Gastrocnemius medialis (tissue), 4 donors: ENCODE data around the gene SLC16A1. TPM values are rescaled to one million over a fixed set of nuclear protein-coding genes. Genes with fewer than 3 reads are reported as not detected.
"Not testable (repeated sequence)": the region's sequence is repeated elsewhere in the genome, so short reads cannot be mapped to it uniquely, and the experiment has no call there.

ENCODE experiments used
- ATAC-seq, 2 donors: fragments of 150-250 bp; one replicate each; pipeline ENCODE4 v1.9.1; 2016
- DNase-seq, 2 donors: peaks; one replicate each; pipeline ENCODE4 v3.0.0-alpha.2; 2019
- H3K27ac ChIP-seq, 4 donors: fragments of 200-600 bp; sonication (generic); 1 replicate in 1 of 4; 2 replicates in 3 of 4; pipeline ENCODE4 v1.5.1; 2016 to 2018; ENCODE audit warnings: mild to moderate bottlenecking in 2 of 4, moderate library complexity in 1 of 4
- H3K27me3 ChIP-seq, 3 donors: fragments of 200-600 bp; sonication (generic) in 2 of 3; 1 replicate in 1 of 3; 2 replicates in 2 of 3; pipeline versions ENCODE4 v1.5.1 to v1.6.0; 2016 to 2019; ENCODE audit warnings: mild to moderate bottlenecking in 1 of 3, moderate library complexity in 1 of 3
- H3K36me3 ChIP-seq, 2 donors: fragments of 200-600 bp; sonication (generic) in 1 of 2; one replicate each; pipeline ENCODE4 v1.5.1; 2017 to 2018
- H3K4me1 ChIP-seq, 2 donors: fragments of 200-600 bp; sonication (generic) in 1 of 2; one replicate each; pipeline ENCODE4 v1.5.1; 2016 to 2017; ENCODE audit warnings: mild to moderate bottlenecking in 2 of 2
- H3K4me3 ChIP-seq, 4 donors: fragments of 200-600 bp; sonication (generic) in 3 of 4; 1 replicate in 1 of 4; 2 replicates in 3 of 4; pipeline ENCODE4 v1.5.1; 2016 to 2019; ENCODE audit warnings: mild to moderate bottlenecking in 2 of 4
- H3K9me3 ChIP-seq, 3 donors: fragments of 200-600 bp; sonication (generic) in 2 of 3; 1 replicate in 1 of 3; 2 replicates in 2 of 3; pipeline ENCODE4 v1.5.1; 2016 to 2019
- CTCF ChIP-seq, 5 experiments: fragments of 450-650 bp in 3 of 5; fragments of 200-600 bp in 2 of 5; sonication (generic) in 2 of 5; IDR thresholded peaks in 4 of 5; conservative IDR thresholded peaks in 1 of 5; 1 replicate in 4 of 5; 2 replicates in 1 of 5; pipeline ENCODE4 v1.5.1; 2016 to 2019; ENCODE audit warnings: antibody characterized with exemption in 5 of 5, mild to moderate bottlenecking in 3 of 5, moderate library complexity in 3 of 5
- POLR2A ChIP-seq, 2 donors: fragments of 450-650 bp; IDR thresholded peaks; one replicate each; pipeline ENCODE4 v1.6.1; 2017; ENCODE audit warnings: antibody characterized with exemption in 2 of 2, mild to moderate bottlenecking in 2 of 2, moderate library complexity in 2 of 2
- in situ Hi-C, 4 donors: fragments of 200-750 bp; cut with MboI; loops; one replicate each; pipeline versions ENCODE4 v1.15.0 to v1.8.0; 2017; ENCODE audit warnings: low sequenced_read_pairs in 4 of 4
- intact Hi-C: fragments of 100-400 bp; cut with DNase I; formaldehyde crosslinking; loops from one replicate; pipeline ENCODE4 v1.15.1; 2023; ENCODE audit warnings: low total_unique reads
- total RNA-seq, 4 donors: library from RNA; depleted of rRNA; stranded (reverse); fragments of >200 nt; gene quantifications; one replicate each; pipeline versions ENCODE4 v1.1.0 to v1.2.3, GENCODE V29; 2016

The SLC16A1 gene
- total RNA-seq, 4 donors from 2014 or later, result 26.5 to 41.6 (median 36.2) TPM

GRCh38 chr1:112889052-112889768 is 66.8 kb downstream of the SLC16A1 start:
- Histone ChIP-seq H3K36me3 (no peaks in the 10 kb centered on the region), H3K4me3 (no peak overlapping the region), H3K4me1 (no peaks in the 10 kb centered on the region), H3K27me3 (no peaks in the 10 kb centered on the region), H3K27ac (no peak overlapping the region), H3K9me3 (no peaks in the 10 kb centered on the region)
- no peak for ATAC-seq
- TF ChIP-seq POLR2A (IDR thresholded peaks at IDR 0.05), result no peak
- TF ChIP-seq CTCF (IDR thresholded peaks at IDR 0.05 in 4 of 5, conservative IDR thresholded peaks at IDR 0.05 in 1 of 5), result no peak
- intact Hi-C loops, result no loop called here
- DNase-seq, result no peak
- in situ Hi-C loops, result loop anchor here in 1 of 4 donors (10.0 kb wide), 1 partner anchor 56 kb away; no protein-coding TSS in a partner anchor

- no peak for DNase-seq
- Histone ChIP-seq H3K36me3 (no peaks in the 10 kb centered on the region), H3K4me1 (no peaks in the 10 kb centered on the region), H3K9me3 (no peaks in the 10 kb centered on the region), H3K27ac (no peak overlapping the region), H3K4me3 (no peak overlapping the region), H3K27me3 (no peaks in the 10 kb centered on the region)
- intact Hi-C loops, result no loop called here
- ATAC-seq, result no peak
- TF ChIP-seq CTCF (IDR thresholded peaks at IDR 0.05 in 4 of 5, conservative IDR thresholded peaks at IDR 0.05 in 1 of 5), result no peak
- no peak for TF ChIP-seq POLR2A (IDR thresholded peaks at IDR 0.05)
- in situ Hi-C loops, result loop anchor here in 1 of 4 donors (10.0 kb wide), 1 partner anchor 56 kb away; no protein-coding TSS in a partner anchor
Measured at GRCh38 chr1:112888630-112889029, 67.4 kb downstream of the SLC16A1 start.

GRCh38 chr1:112887599-112888283 is 68.3 kb downstream of the SLC16A1 start:
- TF ChIP-seq POLR2A (IDR thresholded peaks at IDR 0.05), result no peak
- Histone ChIP-seq H3K36me3 (no peaks in the 10 kb centered on the region), H3K27me3 (no peaks in the 10 kb centered on the region), H3K27ac (no peak overlapping the region), H3K4me3 (no peak overlapping the region), H3K9me3 (no peaks in the 10 kb centered on the region), H3K4me1 (no peaks in the 10 kb centered on the region)
- in situ Hi-C loops (loop anchor here in 1 of 4 donors (10.0 kb wide), 1 partner anchor 57 kb away; no protein-coding TSS in a partner anchor), intact Hi-C loops (no loop called here)
- DNase-seq, result no peak
- ATAC-seq, result no peak

- not testable (repeated sequence) for H3K27me3 ChIP-seq, H3K9me3 ChIP-seq, H3K36me3 ChIP-seq, H3K27ac ChIP-seq, DNase-seq, H3K4me1 ChIP-seq, ATAC-seq, H3K4me3 ChIP-seq
- intact Hi-C loops, result loop anchor here (5.0 kb wide), 2 partner anchors 72 to 168 kb away; partner anchors contain the start of genes PPM1J and SLC16A1
- in situ Hi-C loops, result loop anchor here (5.0 to 10.0 kb wide), 2 partner anchors 60 to 157 kb away; no protein-coding TSS in a partner anchor
Measured at GRCh38 chr1:112884996-112885395, 71.0 kb downstream of the SLC16A1 start.

GRCh38 chr1:112882271-112882744 is 73.7 kb downstream of the SLC16A1 start:
- DNase-seq (peak in 1 of 2 donors; percentile 18), ATAC-seq (no peak)
- in situ Hi-C loops, result loop anchor here (5.0 to 10.0 kb wide), 2 partner anchors 62 to 160 kb away; no protein-coding TSS in a partner anchor
- intact Hi-C loops, result loop anchor here (5.0 kb wide), 2 partner anchors 75 to 165 kb away; partner anchors contain the start of genes PPM1J and SLC16A1
- no peaks in the 10 kb centered on the region for H3K9me3 ChIP-seq
- H3K4me3 ChIP-seq, result no peak overlapping the region
- no peak for TF ChIP-seq POLR2A (IDR thresholded peaks at IDR 0.05)
- TF ChIP-seq CTCF (IDR thresholded peaks at IDR 0.05 in 4 of 5, conservative IDR thresholded peaks at IDR 0.05 in 1 of 5), result no peak
- no peaks in the 10 kb centered on the region for H3K27me3 ChIP-seq
- H3K4me1 ChIP-seq, result no peaks in the 10 kb centered on the region
- no peak overlapping the region for H3K27ac ChIP-seq
- H3K36me3 ChIP-seq, result no peaks in the 10 kb centered on the region
